ENCODE measurements around the gene OR2V1. TPM values are rescaled to one million over a fixed set of nuclear protein-coding genes. Genes with fewer than 3 reads are reported as not detected.
"Not testable (repeated sequence)": the region's sequence is repeated elsewhere in the genome, so short reads cannot be mapped to it uniquely, and the experiment has no call there.

OR2V1 gene
- total and polyA plus RNA-seq, 2 of the 13 experiments (the other 11 are each of a cell fraction or from before 2014, with no cell fraction given), result not detected

- TF ChIP-seq HMGA1 (CRISPR knock-in tag; conservative IDR thresholded peaks at IDR 0.05) (no peak), ZSCAN9 (CRISPR knock-in tag; IDR thresholded peaks at IDR 0.05; ENCODE audit: borderline replicate concordance) (no peak)
- TF ChIP-seq, protein P1, sequence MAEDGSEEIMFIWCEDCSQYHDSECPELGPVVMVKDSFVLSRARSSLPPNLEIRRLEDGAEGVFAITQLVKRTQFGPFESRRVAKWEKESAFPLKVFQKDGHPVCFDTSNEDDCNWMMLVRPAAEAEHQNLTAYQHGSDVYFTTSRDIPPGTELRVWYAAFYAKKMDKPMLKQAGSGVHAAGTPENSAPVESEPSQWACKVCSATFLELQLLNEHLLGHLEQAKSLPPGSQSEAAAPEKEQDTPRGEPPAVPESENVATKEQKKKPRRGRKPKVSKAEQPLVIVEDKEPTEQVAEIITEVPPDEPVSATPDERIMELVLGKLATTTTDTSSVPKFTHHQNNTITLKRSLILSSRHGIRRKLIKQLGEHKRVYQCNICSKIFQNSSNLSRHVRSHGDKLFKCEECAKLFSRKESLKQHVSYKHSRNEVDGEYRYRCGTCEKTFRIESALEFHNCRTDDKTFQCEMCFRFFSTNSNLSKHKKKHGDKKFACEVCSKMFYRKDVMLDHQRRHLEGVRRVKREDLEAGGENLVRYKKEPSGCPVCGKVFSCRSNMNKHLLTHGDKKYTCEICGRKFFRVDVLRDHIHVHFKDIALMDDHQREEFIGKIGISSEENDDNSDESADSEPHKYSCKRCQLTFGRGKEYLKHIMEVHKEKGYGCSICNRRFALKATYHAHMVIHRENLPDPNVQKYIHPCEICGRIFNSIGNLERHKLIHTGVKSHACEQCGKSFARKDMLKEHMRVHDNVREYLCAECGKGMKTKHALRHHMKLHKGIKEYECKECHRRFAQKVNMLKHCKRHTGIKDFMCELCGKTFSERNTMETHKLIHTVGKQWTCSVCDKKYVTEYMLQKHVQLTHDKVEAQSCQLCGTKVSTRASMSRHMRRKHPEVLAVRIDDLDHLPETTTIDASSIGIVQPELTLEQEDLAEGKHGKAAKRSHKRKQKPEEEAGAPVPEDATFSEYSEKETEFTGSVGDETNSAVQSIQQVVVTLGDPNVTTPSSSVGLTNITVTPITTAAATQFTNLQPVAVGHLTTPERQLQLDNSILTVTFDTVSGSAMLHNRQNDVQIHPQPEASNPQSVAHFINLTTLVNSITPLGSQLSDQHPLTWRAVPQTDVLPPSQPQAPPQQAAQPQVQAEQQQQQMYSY (CRISPR knock-in tag; IDR thresholded peaks at IDR 0.05), result no peak
Observed at GRCh38 chr5:181114844-181115778, 15.9 kb downstream of the OR2V1 start (continued).

DNA sequence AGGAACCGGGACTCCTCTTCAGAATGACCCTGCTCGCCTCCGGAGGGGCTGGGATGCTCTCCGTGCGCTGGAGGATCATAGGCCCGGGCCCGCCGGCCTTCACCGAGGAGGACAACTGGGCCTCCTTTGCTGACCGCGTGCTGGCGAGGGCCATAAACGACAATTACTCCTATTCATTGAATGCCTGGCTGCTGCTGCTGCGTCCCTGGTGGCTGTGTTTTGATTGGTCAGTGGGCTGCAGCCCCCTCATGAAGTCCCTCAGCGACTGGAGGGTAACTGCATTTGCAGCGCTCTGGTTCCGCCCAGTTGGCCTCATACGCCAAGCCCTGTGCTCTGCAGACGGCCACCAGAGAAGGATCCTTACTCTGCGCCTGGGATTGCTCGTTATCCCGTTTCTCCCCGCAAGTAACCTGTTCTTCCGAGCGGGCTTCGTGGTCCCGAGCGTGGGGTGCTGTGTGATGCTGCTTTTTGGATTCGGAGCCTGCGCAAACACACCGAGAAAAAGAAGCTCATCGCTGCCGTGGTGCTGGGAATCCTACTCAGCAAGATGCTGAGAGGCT, 16.6 kb downstream of the OR2V1 start:
- no peak overlapping the region for H3K27ac ChIP-seq (ENCODE audit: extremely low read length, insufficient read depth, low read length)
- WGBS (ENCODE audit: low lambda C conversion rate), result 55% methylated on average over 13 of the region's 33 CpGs

GRCh38 chr5:181113572-181113971, 17.4 kb downstream of the OR2V1 start:
- H3K4me2 ChIP-seq (ENCODE audit: low read depth, low read length); POLR2A ChIA-PET; DNase-seq (ENCODE audit: low spot score); H3K4me3 ChIP-seq (replicated peaks in 1 of 3; ENCODE audit: insufficient read depth in 1 of 3, low read depth in 2 of 3, low read length in 3 of 3); H3K79me2 ChIP-seq (ENCODE audit: insufficient read depth, low read length); H3K9me3 ChIP-seq (ENCODE audit: low read length); H3K27ac ChIP-seq (ENCODE audit: extremely low read length, insufficient read depth, low read length); CTCF ChIA-PET (ENCODE audit: low intra/inter-chr PET ratio, low total read pairs); BruUV-seq (replicated peaks); H3K9ac ChIP-seq (ENCODE audit: insufficient read depth, low read depth, low read length); H2AFZ ChIP-seq (ENCODE audit: low read length); FAIRE-seq; in situ Hi-C loops (cut with HindIII; ENCODE audit: extremely low pct_ligation_motif_present, low pct_unique_long_range_greater_than_20kb); intact Hi-C loops (cut with micrococcal nuclease; ENCODE audit: unreplicated experiment); H3K4me1 ChIP-seq (ENCODE audit: insufficient read depth, low read length); H4K20me1 ChIP-seq (ENCODE audit: insufficient read depth, low read length); ATAC-seq; H3K36me3 ChIP-seq (replicated peaks in 1 of 2; ENCODE audit: control insufficient read depth in 1 of 2, insufficient read depth in 2 of 2, low read length in 2 of 2): not testable (repeated sequence)
- peaks cover 6 to 60% of the 10 kb centered on the region in 2 experiments for H3K27me3 ChIP-seq (ENCODE audit: control insufficient read depth in 1 of 2, insufficient read depth in 2 of 2, low read length in 2 of 2)
- 3% methylated on average over 12 of the region's 13 CpGs for WGBS (ENCODE audit: low lambda C conversion rate)

More for the DNA sequence above, 16.6 kb downstream of the OR2V1 start:
- POLR2A ChIA-PET, result no interaction called here
- H2AFZ ChIP-seq (ENCODE audit: low read length), result no peak overlapping the region
- no peak overlapping the region for H3K4me3 ChIP-seq (replicated peaks in 1 of 3; ENCODE audit: insufficient read depth in 1 of 3, low read depth in 2 of 3, low read length in 3 of 3)
- no peak overlapping the region for H3K9ac ChIP-seq (ENCODE audit: insufficient read depth, low read depth, low read length)
- no peaks in the 10 kb centered on the region for H3K36me3 ChIP-seq (replicated peaks in 1 of 2; ENCODE audit: control insufficient read depth in 1 of 2, insufficient read depth in 2 of 2, low read length in 2 of 2)
- H3K4me1 ChIP-seq (ENCODE audit: insufficient read depth, low read length), result no peaks in the 10 kb centered on the region
- H3K79me2 ChIP-seq (ENCODE audit: insufficient read depth, low read length), result no peaks in the 10 kb centered on the region
- no peaks in the 10 kb centered on the region for H4K20me1 ChIP-seq (ENCODE audit: insufficient read depth, low read length)
- no peak for ATAC-seq
- no peak for TF ChIP-seq KAT2B (IDR thresholded peaks at IDR 0.05; ENCODE audit: borderline replicate concordance, low read depth, low read length)
- no peak for TF ChIP-seq ZBTB25 (CRISPR knock-in tag; IDR thresholded peaks at IDR 0.05)
- no peaks in the 10 kb centered on the region for H3K9me3 ChIP-seq (ENCODE audit: low read length)
- in situ Hi-C loops (cut with HindIII; ENCODE audit: extremely low pct_ligation_motif_present, low pct_unique_long_range_greater_than_20kb), result no loop called here
- peaks cover 6 to 61% of the 10 kb centered on the region in 2 experiments for H3K27me3 ChIP-seq (ENCODE audit: control insufficient read depth in 1 of 2, insufficient read depth in 2 of 2, low read length in 2 of 2)
- no peak for DNase-seq (ENCODE audit: low spot score)
- FAIRE-seq, result no peak
- no TSS peak for BruUV-seq (replicated peaks)
- no peak overlapping the region for H3K4me2 ChIP-seq (ENCODE audit: low read depth, low read length)
- intact Hi-C loops (cut with micrococcal nuclease; ENCODE audit: unreplicated experiment), result no loop called here
- CTCF ChIA-PET (ENCODE audit: low intra/inter-chr PET ratio, low total read pairs), result no interaction called here
